Ishikawa (cell line): Measurements from ENCODE around the gene RPRM.

Experiments used
- CEBPB ChIP-seq: IDR thresholded peaks from 2 replicates; pipeline ENCODE4 v1.6.1; 2012
- CREB1 ChIP-seq: IDR thresholded peaks from 2 replicates; pipeline ENCODE4 v1.6.1; 2012; ENCODE audit warnings: low read depth
- EGR1 ChIP-seq: IDR thresholded peaks from 2 replicates; pipeline ENCODE4 v1.6.1; 2012
- EP300 ChIP-seq: IDR thresholded peaks from 2 replicates; pipeline ENCODE4 v1.6.1; 2012; ENCODE audit warnings: borderline replicate concordance
- FOXM1 ChIP-seq: IDR thresholded peaks from 2 replicates; pipeline ENCODE4 v1.6.1; 2012; ENCODE audit warnings: low read depth, borderline replicate concordance
- NFIC ChIP-seq: IDR thresholded peaks from 2 replicates; pipeline ENCODE4 v1.6.1; 2012
- RAD21 ChIP-seq: IDR thresholded peaks from 2 replicates; pipeline ENCODE4 v1.6.1; 2012; ENCODE audit warnings: low read depth
- TAF1 ChIP-seq: IDR thresholded peaks from 2 replicates; pipeline ENCODE4 v1.6.1; 2012; ENCODE audit warnings: low read depth, mild to moderate bottlenecking
- TCF12 ChIP-seq: IDR thresholded peaks from 2 replicates; pipeline ENCODE4 v1.6.1; 2012; ENCODE audit warnings: low read depth
- TEAD4 ChIP-seq: IDR thresholded peaks from 2 replicates; pipeline ENCODE4 v1.6.1; 2012
- YY1 ChIP-seq: IDR thresholded peaks from 2 replicates; pipeline ENCODE4 v1.6.1; 2012; ENCODE audit warnings: low read depth
- ZBTB7A ChIP-seq: IDR thresholded peaks from 2 replicates; pipeline ENCODE4 v1.6.1; 2012; ENCODE audit warnings: low read depth
- TF ChIP-seq, protein P1 (sequence below): IDR thresholded peaks from 2 replicates; pipeline ENCODE4 v1.6.1; 2012; ENCODE audit warnings: low read depth, mild to moderate bottlenecking
- TF ChIP-seq, protein P2 (sequence below): IDR thresholded peaks from 2 replicates; pipeline ENCODE4 v1.6.1; 2012
- TF ChIP-seq, protein P3 (sequence below): IDR thresholded peaks from 2 replicates; pipeline ENCODE4 v1.6.1; 2012

RPRM gene

DNA sequence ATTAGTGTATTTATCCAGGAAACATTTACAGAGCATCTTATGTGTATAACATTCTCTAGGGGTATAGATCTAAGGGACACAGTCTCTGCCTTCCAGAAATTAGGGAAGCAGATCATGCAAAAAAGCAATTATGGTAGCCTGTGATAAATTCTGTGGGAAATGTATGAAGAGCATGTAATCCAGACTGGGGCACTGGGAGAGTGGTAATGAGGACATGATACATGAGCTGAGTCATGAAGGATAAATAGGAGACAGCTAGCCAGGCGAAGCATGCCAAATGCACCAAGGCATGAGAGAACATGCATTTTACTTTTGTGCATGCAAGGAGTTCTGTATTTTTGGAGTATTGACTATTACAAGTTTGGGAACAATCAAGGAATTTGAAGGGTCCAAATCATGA is 8.9 kb upstream of the RPRM start:
- TF ChIP-seq FOXM1 (no peak), NFIC (no peak), YY1 (no peak), EGR1 (no peak), CREB1 (no peak), ZBTB7A (no peak), TAF1 (no peak), RAD21 (no peak), EP300 (no peak), CEBPB (no peak), TEAD4 (no peak), TCF12 (no peak)
- TF ChIP-seq, protein P1, sequence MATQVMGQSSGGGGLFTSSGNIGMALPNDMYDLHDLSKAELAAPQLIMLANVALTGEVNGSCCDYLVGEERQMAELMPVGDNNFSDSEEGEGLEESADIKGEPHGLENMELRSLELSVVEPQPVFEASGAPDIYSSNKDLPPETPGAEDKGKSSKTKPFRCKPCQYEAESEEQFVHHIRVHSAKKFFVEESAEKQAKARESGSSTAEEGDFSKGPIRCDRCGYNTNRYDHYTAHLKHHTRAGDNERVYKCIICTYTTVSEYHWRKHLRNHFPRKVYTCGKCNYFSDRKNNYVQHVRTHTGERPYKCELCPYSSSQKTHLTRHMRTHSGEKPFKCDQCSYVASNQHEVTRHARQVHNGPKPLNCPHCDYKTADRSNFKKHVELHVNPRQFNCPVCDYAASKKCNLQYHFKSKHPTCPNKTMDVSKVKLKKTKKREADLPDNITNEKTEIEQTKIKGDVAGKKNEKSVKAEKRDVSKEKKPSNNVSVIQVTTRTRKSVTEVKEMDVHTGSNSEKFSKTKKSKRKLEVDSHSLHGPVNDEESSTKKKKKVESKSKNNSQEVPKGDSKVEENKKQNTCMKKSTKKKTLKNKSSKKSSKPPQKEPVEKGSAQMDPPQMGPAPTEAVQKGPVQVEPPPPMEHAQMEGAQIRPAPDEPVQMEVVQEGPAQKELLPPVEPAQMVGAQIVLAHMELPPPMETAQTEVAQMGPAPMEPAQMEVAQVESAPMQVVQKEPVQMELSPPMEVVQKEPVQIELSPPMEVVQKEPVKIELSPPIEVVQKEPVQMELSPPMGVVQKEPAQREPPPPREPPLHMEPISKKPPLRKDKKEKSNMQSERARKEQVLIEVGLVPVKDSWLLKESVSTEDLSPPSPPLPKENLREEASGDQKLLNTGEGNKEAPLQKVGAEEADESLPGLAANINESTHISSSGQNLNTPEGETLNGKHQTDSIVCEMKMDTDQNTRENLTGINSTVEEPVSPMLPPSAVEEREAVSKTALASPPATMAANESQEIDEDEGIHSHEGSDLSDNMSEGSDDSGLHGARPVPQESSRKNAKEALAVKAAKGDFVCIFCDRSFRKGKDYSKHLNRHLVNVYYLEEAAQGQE = no peak
- TF ChIP-seq, protein P2, sequence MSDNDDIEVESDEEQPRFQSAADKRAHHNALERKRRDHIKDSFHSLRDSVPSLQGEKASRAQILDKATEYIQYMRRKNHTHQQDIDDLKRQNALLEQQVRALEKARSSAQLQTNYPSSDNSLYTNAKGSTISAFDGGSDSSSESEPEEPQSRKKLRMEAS = no peak
- TF ChIP-seq, protein P3, sequence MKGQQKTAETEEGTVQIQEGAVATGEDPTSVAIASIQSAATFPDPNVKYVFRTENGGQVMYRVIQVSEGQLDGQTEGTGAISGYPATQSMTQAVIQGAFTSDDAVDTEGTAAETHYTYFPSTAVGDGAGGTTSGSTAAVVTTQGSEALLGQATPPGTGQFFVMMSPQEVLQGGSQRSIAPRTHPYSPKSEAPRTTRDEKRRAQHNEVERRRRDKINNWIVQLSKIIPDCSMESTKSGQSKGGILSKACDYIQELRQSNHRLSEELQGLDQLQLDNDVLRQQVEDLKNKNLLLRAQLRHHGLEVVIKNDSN = no peak

DNA sequence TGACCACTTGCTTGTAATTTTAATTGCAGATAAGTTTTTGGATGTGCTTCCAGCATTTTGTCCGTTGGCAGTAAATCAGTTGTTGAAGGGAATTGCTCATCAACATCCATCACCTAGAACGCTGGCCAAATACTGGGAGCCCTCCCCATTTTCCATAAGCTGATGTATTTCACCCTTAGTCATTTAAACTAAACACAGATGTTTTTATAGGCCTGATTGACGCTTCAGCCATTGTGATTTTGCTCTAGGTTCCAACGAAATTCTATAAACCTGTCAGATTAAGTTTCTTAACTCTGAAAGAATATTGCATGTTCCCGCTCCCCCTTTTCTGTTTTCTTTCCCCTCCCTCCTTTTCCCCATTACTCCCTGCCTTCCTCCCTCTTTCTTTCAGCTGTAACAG is 1.0 kb upstream of the RPRM start:
- TF ChIP-seq NFIC (no peak), YY1 (no peak), EGR1 (no peak), CREB1 (no peak)

DNA sequence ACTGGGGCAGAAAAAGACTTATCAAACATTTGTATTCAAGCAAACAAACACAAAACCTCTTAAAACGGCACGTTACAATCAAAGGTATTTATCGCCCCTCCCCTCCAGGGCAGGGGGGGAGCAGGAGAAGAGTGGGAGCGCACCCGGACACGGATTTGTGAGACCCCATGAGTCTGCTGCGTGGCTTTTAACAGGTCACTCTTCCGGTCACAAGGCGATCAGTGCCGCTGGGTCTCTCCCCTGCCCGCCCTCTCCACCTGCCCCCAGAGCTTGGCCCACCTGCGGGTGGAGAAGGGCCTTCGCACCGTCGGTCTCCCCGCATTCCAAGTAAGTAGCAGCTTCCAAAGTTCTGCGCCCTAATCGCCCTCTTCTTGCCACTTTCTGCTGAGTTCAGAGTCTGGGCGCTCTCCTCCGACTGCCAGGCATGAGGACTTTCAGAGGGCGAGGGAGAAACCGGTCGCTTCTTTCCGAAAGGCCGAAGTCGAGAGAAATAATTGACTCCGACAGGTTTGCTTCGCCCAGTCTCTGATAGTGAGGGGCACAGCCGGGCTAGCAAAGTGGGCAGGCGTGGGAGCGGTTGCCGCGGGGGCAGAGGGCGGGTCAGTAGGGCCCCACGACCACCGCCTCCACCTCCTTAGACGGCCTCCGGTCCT is 800 bp downstream of the RPRM start:
- TF ChIP-seq YY1 (no peak), CREB1 (no peak), RAD21 (no peak), FOXM1 (no peak)

DNA sequence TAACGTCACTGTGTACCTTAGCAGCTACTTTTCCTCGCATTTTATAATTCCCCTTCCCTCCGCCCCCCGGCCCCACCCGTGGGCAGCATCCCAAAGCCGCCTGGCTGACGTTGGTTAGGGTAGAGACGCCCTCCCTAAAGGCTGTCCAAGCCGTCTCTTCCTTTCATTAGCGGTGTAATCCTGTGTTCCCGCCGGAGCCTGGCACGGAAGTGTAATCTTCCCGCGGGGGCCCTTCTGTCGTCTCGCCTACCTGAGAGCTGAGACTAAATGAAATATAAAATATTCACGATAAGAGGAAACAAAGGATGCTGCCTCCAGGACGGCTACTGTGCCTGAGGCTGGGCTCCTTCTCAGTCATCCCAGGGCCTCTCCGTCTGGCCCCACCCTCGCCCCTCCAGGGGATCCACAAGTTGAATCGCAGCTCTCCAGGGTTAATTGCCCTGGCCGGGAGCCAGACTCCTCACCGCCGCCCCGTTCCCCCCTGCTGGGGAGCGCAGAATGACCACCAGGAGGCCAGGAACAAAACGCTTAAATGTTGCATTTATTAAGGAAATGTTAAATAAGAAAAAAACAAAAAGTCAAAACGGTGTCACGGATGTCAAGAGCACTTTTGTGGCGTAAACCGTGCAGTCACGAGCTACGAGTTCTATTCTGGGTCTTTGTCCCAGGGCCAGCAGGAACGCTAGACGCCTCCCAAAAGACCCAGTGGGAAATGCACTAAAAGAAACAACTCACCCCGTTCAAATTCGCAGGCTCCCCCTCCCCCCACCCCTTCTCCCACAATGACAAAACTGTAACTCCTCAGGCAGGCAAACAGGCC is 1.5 kb downstream of the RPRM start:
- TF ChIP-seq EGR1 = 0 out of 2 replicates have a peak, but pooled peaks have one; percentile 15
- TF ChIP-seq, protein P2 = no peak
- TF ChIP-seq NFIC = peak; percentile 93
- TF ChIP-seq TCF12 = peak; percentile 55
- no peak for TF ChIP-seq CEBPB

DNA sequence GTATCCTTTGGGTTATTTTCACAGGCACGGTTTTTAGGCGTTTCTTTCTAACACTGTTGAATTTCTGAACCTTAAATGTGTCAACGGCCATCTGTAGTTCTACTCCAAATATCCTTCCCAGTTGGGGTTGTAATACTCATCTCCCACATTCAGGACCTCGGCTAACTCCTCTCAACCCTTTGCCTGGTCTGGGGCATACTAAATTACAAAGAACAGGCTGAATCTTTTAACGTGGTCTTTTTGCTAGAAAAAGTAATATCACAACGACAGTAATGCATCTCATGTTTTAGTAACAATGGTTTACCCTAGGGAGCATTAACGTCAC is 2.1 kb downstream of the RPRM start:
- TF ChIP-seq, protein P2 = no peak
- TF ChIP-seq RAD21 = no peak
- TF ChIP-seq, protein P1 = peak; percentile 74

DNA sequence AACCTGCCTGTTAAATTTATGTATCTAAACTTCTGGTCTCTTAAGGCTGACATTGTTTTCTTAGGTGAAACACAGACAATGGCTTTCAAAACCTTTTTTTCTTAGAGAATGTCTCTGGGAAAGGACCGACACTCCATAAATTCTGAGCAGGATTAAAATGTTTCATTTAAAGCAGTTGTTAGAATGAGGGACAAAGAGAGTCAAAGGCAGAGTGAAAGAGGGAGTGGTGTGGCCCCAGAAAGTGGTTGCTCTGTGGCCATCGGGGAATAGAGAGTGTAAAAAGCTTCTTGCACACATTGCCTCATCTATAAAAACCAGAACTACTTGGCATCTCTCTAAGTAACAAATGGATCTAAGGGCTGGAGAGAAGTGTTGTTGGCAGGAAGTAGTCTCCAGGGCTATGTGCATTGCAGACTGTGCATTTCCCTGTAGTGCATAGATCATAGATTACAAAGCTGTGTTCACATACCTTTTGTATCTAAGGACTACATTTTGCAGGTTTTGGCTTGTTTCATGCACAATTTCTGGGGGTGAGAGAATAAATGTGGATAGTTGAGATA is 3.6 kb downstream of the RPRM start:
- TF ChIP-seq CEBPB (no peak), TEAD4 (no peak), RAD21 (no peak), TCF12 (no peak), NFIC (no peak), ZBTB7A (no peak), CREB1 (no peak), EP300 (no peak), TAF1 (no peak), FOXM1 (no peak), YY1 (no peak), EGR1 (no peak)
- TF ChIP-seq, protein P2 = no peak
- TF ChIP-seq, protein P3 = no peak
- TF ChIP-seq, protein P1 = no peak
